ENCODE measurements around the gene VHLL.

DNA sequence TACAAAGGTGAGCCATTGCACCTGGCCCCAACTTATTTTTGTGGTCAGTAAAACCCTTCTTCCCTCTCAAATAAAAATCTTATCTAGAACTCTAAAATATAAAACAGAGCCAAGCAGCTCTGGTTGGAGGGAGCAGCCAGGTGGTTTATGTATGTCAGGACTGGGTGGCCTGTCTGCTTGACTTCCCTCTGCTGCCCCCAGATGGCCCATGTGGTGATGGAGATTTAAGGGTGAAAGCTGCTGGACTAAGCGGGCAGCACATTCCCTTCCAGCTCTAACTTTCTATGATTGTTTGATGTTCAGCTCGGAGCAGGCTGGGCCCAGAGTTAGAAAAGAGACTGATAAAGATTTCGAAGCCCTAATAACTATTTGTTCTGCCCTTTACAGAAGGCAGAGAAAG, 39.3 kb downstream of the VHLL start:
- TF ChIP-seq, protein P1, sequence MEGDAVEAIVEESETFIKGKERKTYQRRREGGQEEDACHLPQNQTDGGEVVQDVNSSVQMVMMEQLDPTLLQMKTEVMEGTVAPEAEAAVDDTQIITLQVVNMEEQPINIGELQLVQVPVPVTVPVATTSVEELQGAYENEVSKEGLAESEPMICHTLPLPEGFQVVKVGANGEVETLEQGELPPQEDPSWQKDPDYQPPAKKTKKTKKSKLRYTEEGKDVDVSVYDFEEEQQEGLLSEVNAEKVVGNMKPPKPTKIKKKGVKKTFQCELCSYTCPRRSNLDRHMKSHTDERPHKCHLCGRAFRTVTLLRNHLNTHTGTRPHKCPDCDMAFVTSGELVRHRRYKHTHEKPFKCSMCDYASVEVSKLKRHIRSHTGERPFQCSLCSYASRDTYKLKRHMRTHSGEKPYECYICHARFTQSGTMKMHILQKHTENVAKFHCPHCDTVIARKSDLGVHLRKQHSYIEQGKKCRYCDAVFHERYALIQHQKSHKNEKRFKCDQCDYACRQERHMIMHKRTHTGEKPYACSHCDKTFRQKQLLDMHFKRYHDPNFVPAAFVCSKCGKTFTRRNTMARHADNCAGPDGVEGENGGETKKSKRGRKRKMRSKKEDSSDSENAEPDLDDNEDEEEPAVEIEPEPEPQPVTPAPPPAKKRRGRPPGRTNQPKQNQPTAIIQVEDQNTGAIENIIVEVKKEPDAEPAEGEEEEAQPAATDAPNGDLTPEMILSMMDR (IDR thresholded peaks at IDR 0.05): no peak
- TF ChIP-seq POLR2A (IDR thresholded peaks at IDR 0.05): no peak

Measured in lower leg skin (tissue), 3 donors.